ENCODE measurements around the gene SYT2. TPM values are rescaled to one million over a fixed set of nuclear protein-coding genes. Genes with fewer than 3 reads are reported as not detected.

The SYT2 gene
- total and polyA plus RNA-seq, 2 of the 13 experiments (the other 11 are each of a cell fraction or from before 2014, with no cell fraction given): not detected

- no peak for TF ChIP-seq ZHX2 (IDR thresholded peaks at IDR 0.05; ENCODE audit: low read depth)
- TF ChIP-seq ZHX2 (CRISPR knock-in tag; IDR thresholded peaks at IDR 0.05; ENCODE audit: borderline replicate concordance): no peak
- TF ChIP-seq ATAD3A (CRISPR knock-in tag; IDR thresholded peaks at IDR 0.05): no peak
- TF ChIP-seq ZNF232 (CRISPR knock-in tag; IDR thresholded peaks at IDR 0.05; ENCODE audit: borderline replicate concordance): no peak
- TF ChIP-seq PBX3 (CRISPR knock-in tag; IDR thresholded peaks at IDR 0.05; ENCODE audit: borderline replicate concordance): no peak
- no peak for TF ChIP-seq MEF2D (CRISPR knock-in tag; IDR thresholded peaks at IDR 0.05)
- no peak for TF ChIP-seq NPAS2 (CRISPR knock-in tag; IDR thresholded peaks at IDR 0.05; ENCODE audit: borderline replicate concordance)
Measured at GRCh38 chr1:202685641-202686040, 24.6 kb downstream of the SYT2 start (continued).
